Retinal pigment epithelial cell (primary cell): Measurements from ENCODE around the gene SRRM3.
A peak's percentile ranks its signal among the peaks of the same experiment; 100 is the strongest.

Experiments
- DNase-seq: peaks from one replicate; pipeline ENCODE4 v3.0.0-alpha.2; 2010; ENCODE audit warnings: low read depth
- H3K4me3 ChIP-seq: 2 replicates; pipeline ENCODE4 v1.5.1; 2011; ENCODE audit warnings: mild to moderate bottlenecking, low read length, control low read depth, moderate library complexity
- CTCF ChIP-seq: conservative IDR thresholded peaks from 2 replicates; pipeline ENCODE4 v1.5.1; 2011; ENCODE audit warnings: low read depth, low read length, control low read depth, inconsistent platforms

The SRRM3 gene

GRCh38 chr7:76272142-76272541 is 70.4 kb downstream of the SRRM3 start:
- no peak for DNase-seq
- H3K4me3 ChIP-seq: no peak overlapping the region
- TF ChIP-seq CTCF: no peak

- no peak for TF ChIP-seq CTCF
- no peak for DNase-seq
- no peak overlapping the region for H3K4me3 ChIP-seq
Measured at GRCh38 chr7:76272851-76273497, 71.3 kb downstream of the SRRM3 start.

GRCh38 chr7:76273503-76273902 is 71.8 kb downstream of the SRRM3 start:
- H3K4me3 ChIP-seq: no peak overlapping the region
- no peak for DNase-seq
- TF ChIP-seq CTCF: no peak

GRCh38 chr7:76278540-76278939 is 76.8 kb downstream of the SRRM3 start:
- H3K4me3 ChIP-seq: no peak overlapping the region
- no peak for TF ChIP-seq CTCF
- DNase-seq: no peak

- H3K4me3 ChIP-seq: no peak overlapping the region
- no peak for DNase-seq
- TF ChIP-seq CTCF: no peak
Measured at GRCh38 chr7:76280408-76280807, 78.7 kb downstream of the SRRM3 start.

- no peak overlapping the region for H3K4me3 ChIP-seq
- TF ChIP-seq CTCF: no peak
- DNase-seq: no peak
Measured at GRCh38 chr7:76281006-76281705, 79.5 kb downstream of the SRRM3 start.

GRCh38 chr7:76281706-76282343 is 80.1 kb downstream of the SRRM3 start:
- no peak for TF ChIP-seq CTCF
- peak overlapping the region; percentile 14 for H3K4me3 ChIP-seq
- DNase-seq: no peak
